ENCODE measurements around the gene PTPN14.

The PTPN14 gene

GRCh38 chr1:214380986-214381695, 170.3 kb downstream of the PTPN14 start:
- CTCF ChIA-PET, result interaction anchor here (0.6 to 1.7 kb wide), 3 partner anchors 50 to 200 kb away, joined by 3 to 5 read pairs (median 4); no protein-coding TSS in a partner anchor

GRCh38 chr1:214380396-214380795, 171.0 kb downstream of the PTPN14 start:
- H3K9me3 ChIP-seq (ENCODE audit: control insufficient read depth, insufficient read depth, low read depth, low read length), result no peaks in the 10 kb centered on the region
- no peak overlapping the region for H3K4me3 ChIP-seq (ENCODE audit: low read depth, low read length)
- POLR2A ChIA-PET, result no interaction called here
- H3K4me1 ChIP-seq (ENCODE audit: control insufficient read depth, insufficient read depth, low read length), result no peaks in the 10 kb centered on the region; the same call in 1 of the 2 replicates
- peaks cover 4 to 37% of the 10 kb centered on the region in 2 experiments; a peak in 2 of 3 replicates for H3K36me3 ChIP-seq (ENCODE audit: control insufficient read depth in 2 of 2, insufficient read depth in 1 of 2, low read length in 2 of 2)
- no peak overlapping the region for H3K27ac ChIP-seq (ENCODE audit: extremely low read depth, low read depth, low read length)
- CTCF ChIA-PET, result interaction anchor here (0.6 to 1.7 kb wide), 3 partner anchors 49 to 201 kb away, joined by 3 to 5 read pairs (median 4); no protein-coding TSS in a partner anchor
- TF ChIP-seq TRIM28 (IDR thresholded peaks at IDR 0.05; ENCODE audit: borderline replicate concordance, low read length), result no peak
- no peak for TF ChIP-seq PBX3 (CRISPR knock-in tag; IDR thresholded peaks at IDR 0.05)
- no peak for TF ChIP-seq ZNF664 (tag by site-specific recombination; IDR thresholded peaks at IDR 0.05)
- peak; percentile 49 for TF ChIP-seq ZIC2 (tag by site-specific recombination; IDR thresholded peaks at IDR 0.05)
- TF ChIP-seq GLIS1 (tag by site-specific recombination; IDR thresholded peaks at IDR 0.05), result peak; percentile 71
- TF ChIP-seq ZNF645 (tag by site-specific recombination; IDR thresholded peaks at IDR 0.05), result no peak
- no peak for TF ChIP-seq CTCF (tag by site-specific recombination; IDR thresholded peaks at IDR 0.05)
- no peak for TF ChIP-seq ZNF785 (tag by site-specific recombination; IDR thresholded peaks at IDR 0.05)
- no peak for TF ChIP-seq ZNF404 (tag by site-specific recombination; IDR thresholded peaks at IDR 0.05)
- TF ChIP-seq KLF9 (tag by site-specific recombination; IDR thresholded peaks at IDR 0.05; ENCODE audit: low read depth), result no peak

More at GRCh38 chr1:214380986-214381695, 170.3 kb downstream of the PTPN14 start:
- POLR2A ChIA-PET, result no interaction called here
- no peaks in the 10 kb centered on the region; the same call in 1 of the 2 replicates for H3K4me1 ChIP-seq (ENCODE audit: control insufficient read depth, insufficient read depth, low read length)
- peaks cover 8 to 32% of the 10 kb centered on the region in 2 experiments for H3K36me3 ChIP-seq (ENCODE audit: control insufficient read depth in 2 of 2, insufficient read depth in 1 of 2, low read length in 2 of 2)
- no peak for TF ChIP-seq ZNF155 (tag by site-specific recombination; IDR thresholded peaks at IDR 0.05)
- peak; percentile 44; the same call in 1 of the 2 replicates for TF ChIP-seq GLIS1 (tag by site-specific recombination; IDR thresholded peaks at IDR 0.05)
- no peaks in the 10 kb centered on the region for H3K9me3 ChIP-seq (ENCODE audit: control insufficient read depth, insufficient read depth, low read depth, low read length)
- no peak overlapping the region for H3K4me3 ChIP-seq (ENCODE audit: low read depth, low read length)
- no peak overlapping the region for H3K27ac ChIP-seq (ENCODE audit: extremely low read depth, low read depth, low read length)

GRCh38 chr1:214379236-214379970, 172.0 kb downstream of the PTPN14 start:
- Histone ChIP-seq H3K27ac (ENCODE audit: extremely low read depth, low read depth, low read length) (no peak overlapping the region), H3K36me3 (ENCODE audit: control insufficient read depth in 2 of 2, insufficient read depth in 1 of 2, low read length in 2 of 2) (peaks cover 4 to 30% of the 10 kb centered on the region in 2 experiments; a peak in 2 of 3 replicates), H3K4me3 (ENCODE audit: low read depth, low read length) (no peak overlapping the region), H3K4me1 (ENCODE audit: control insufficient read depth, insufficient read depth, low read length) (no peaks in the 10 kb centered on the region; the same call in 1 of the 2 replicates), H3K9me3 (ENCODE audit: control insufficient read depth, insufficient read depth, low read depth, low read length) (no peaks in the 10 kb centered on the region)
- POLR2A ChIA-PET, result no interaction called here
- CTCF ChIA-PET, result interaction anchor here (1.5 to 1.7 kb wide), 2 partner anchors 48 to 118 kb away, joined by 4 to 5 read pairs; no protein-coding TSS in a partner anchor
- TF ChIP-seq ZNF23 (tag by site-specific recombination; IDR thresholded peaks at IDR 0.05; ENCODE audit: borderline replicate concordance) (no peak), ZNF449 (tag by site-specific recombination; IDR thresholded peaks at IDR 0.05) (no peak), ZNF558 (tag by site-specific recombination; IDR thresholded peaks at IDR 0.05) (no peak), RBAK (tag by site-specific recombination; IDR thresholded peaks at IDR 0.05) (no peak), ZFHX2 (tag by site-specific recombination; conservative IDR thresholded peaks at IDR 0.05) (no peak), KLF17 (tag by site-specific recombination; IDR thresholded peaks at IDR 0.05) (no peak), ZBTB26 (tag by site-specific recombination; optimal IDR thresholded peaks at IDR 0.05) (no peak), ZNF473 (tag by site-specific recombination; IDR thresholded peaks at IDR 0.05) (no peak), ZNF530 (tag by site-specific recombination; IDR thresholded peaks at IDR 0.05; ENCODE audit: low read depth) (no peak), ZNF791 (tag by site-specific recombination; IDR thresholded peaks at IDR 0.05) (no peak)

All from HEK293 (cell line).